OCI-LY7 (cell line): ENCODE data around the gene ZNF490.

Experiments used
- EZH2phosphoT487 ChIP-seq: fragments of 200-600 bp; sonication (generic); IDR thresholded peaks from 2 replicates; pipeline ENCODE4 v1.6.1; 2018; ENCODE audit warnings: low read depth, borderline replicate concordance, mild to moderate bottlenecking, mixed run types, antibody characterized with exemption, low read length, moderate library complexity, mixed read lengths
- TF ChIP-seq, protein P1 (sequence below): fragments of 200-600 bp; sonication (generic); conservative IDR thresholded peaks from 2 replicates; pipeline ENCODE4 v1.5.1; 2014; ENCODE audit warnings: mild to moderate bottlenecking, antibody characterized with exemption, low read length, moderate library complexity, mixed read lengths

DNA sequence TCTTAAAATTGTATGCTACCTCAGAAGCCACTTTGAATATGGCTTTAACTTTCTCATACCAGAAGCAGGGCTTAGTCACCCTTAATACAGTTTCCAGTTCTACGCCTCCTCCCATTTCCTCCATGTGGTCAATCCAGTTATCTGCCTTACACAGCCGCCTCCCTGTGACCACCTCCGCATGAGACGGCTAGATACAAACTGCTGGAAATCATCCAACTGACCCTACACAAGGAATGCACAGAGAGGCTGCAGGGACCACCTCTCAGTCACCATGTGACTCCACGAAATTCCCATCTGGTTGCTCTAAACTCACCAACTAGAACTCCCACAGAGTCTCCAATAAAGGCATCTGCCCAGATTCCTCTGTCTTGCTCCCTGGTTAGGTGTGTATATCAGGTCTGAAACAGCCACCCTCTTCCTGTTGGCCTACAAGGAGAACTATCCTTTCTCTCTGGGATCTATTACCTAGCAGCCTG, 66.2 kb downstream of the ZNF490 start:
- TF ChIP-seq, protein P1, sequence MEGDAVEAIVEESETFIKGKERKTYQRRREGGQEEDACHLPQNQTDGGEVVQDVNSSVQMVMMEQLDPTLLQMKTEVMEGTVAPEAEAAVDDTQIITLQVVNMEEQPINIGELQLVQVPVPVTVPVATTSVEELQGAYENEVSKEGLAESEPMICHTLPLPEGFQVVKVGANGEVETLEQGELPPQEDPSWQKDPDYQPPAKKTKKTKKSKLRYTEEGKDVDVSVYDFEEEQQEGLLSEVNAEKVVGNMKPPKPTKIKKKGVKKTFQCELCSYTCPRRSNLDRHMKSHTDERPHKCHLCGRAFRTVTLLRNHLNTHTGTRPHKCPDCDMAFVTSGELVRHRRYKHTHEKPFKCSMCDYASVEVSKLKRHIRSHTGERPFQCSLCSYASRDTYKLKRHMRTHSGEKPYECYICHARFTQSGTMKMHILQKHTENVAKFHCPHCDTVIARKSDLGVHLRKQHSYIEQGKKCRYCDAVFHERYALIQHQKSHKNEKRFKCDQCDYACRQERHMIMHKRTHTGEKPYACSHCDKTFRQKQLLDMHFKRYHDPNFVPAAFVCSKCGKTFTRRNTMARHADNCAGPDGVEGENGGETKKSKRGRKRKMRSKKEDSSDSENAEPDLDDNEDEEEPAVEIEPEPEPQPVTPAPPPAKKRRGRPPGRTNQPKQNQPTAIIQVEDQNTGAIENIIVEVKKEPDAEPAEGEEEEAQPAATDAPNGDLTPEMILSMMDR = no peak
- TF ChIP-seq EZH2phosphoT487 = no peak
